ENCODE data around the gene PAPOLG. TPM values are rescaled to one million over a fixed set of nuclear protein-coding genes. Genes with fewer than 3 reads are reported as not detected.

PAPOLG gene
- total and polyA plus RNA-seq, 9 of the 15 experiments (the other 6 are each of a cell fraction or from before 2014, with no cell fraction given), result 3.9 to 16.3 (median 10.0) TPM

GRCh38 chr2:60771508-60771907 lies 15.4 kb downstream of the PAPOLG start:
- intact Hi-C loops (cut with micrococcal nuclease) (no loop called here), in situ Hi-C loops (cut with MboI) (no loop called here)
- Histone ChIP-seq H3K36me3 (ENCODE audit: control insufficient read depth, insufficient read depth, low read length) (peaks cover 91% of the 10 kb centered on the region), H2AFZ (ENCODE audit: low read depth, low read length) (no peak overlapping the region), H4K20me1 (replicated peaks; ENCODE audit: control insufficient read depth, insufficient read depth, low read length) (no peaks in the 10 kb centered on the region), H3K9me3 (replicated peaks; ENCODE audit: control insufficient read depth, insufficient read depth, low read depth, low read length) (no peaks in the 10 kb centered on the region), H3K4me2 (ENCODE audit: insufficient read depth, low read length) (no peak overlapping the region), H3K4me3 (no peak overlapping the region), H3K9me1 (ENCODE audit: control insufficient read depth, insufficient read depth, low read length) (no peaks in the 10 kb centered on the region), H3K79me2 (ENCODE audit: control insufficient read depth, insufficient read depth, low read length) (no peaks in the 10 kb centered on the region), H3K27ac (ENCODE audit: extremely low read depth, low read depth, low read length) (no peak overlapping the region), H3K4me1 (replicated peaks in 1 of 2; ENCODE audit: control insufficient read depth in 2 of 2, insufficient read depth in 2 of 2, low read length in 2 of 2) (no peaks in the 10 kb centered on the region), H3K27me3 (ENCODE audit: control insufficient read depth in 2 of 2, insufficient read depth in 2 of 2, low read length in 2 of 2) (no peaks in the 10 kb centered on the region), H3K9ac (ENCODE audit: insufficient read depth in 1 of 2, low read depth in 2 of 2, low read length in 2 of 2) (no peak overlapping the region)
- no peak for ATAC-seq
- DNase-seq (ENCODE audit: extremely low read depth in 1 of 4, low spot score in 3 of 4), result no peak
- CTCF ChIA-PET (ENCODE audit: low intra/inter-chr PET ratio), result no interaction called here
- POLR2A ChIA-PET, result interaction anchor here (0.6 to 0.8 kb wide), 2 partner anchors 16 to 78 kb away, joined by 3 read pairs; no protein-coding TSS in a partner anchor
- no peak for FAIRE-seq
- BruUV-seq (replicated peaks), result no TSS peak
- WGBS (ENCODE audit: insufficient coverage, low coverage, missing lambda C conversion rate), result 96% methylated on average over 3 of the region's 3 CpGs
- TF ChIP-seq ZNF316 (IDR thresholded peaks at IDR 0.05) (peak; percentile 68), ZNF583 (CRISPR knock-in tag; IDR thresholded peaks at IDR 0.05) (no peak), C11orf30 (IDR thresholded peaks at IDR 0.05; ENCODE audit: low read depth) (peak; percentile 52; the same call in 1 of the 2 replicates), NFE2L1 (tag; IDR thresholded peaks at IDR 0.05; ENCODE audit: borderline replicate concordance, low read depth) (no peak), ZNF830 (CRISPR knock-in tag; IDR thresholded peaks at IDR 0.05) (no peak)

GRCh38 chr2:60775048-60775639 lies 19.1 kb downstream of the PAPOLG start:
- Histone ChIP-seq H3K9me3 (replicated peaks; ENCODE audit: control insufficient read depth, insufficient read depth, low read depth, low read length) (no peaks in the 10 kb centered on the region), H2AFZ (ENCODE audit: low read depth, low read length) (no peak overlapping the region), H3K9me1 (ENCODE audit: control insufficient read depth, insufficient read depth, low read length) (no peaks in the 10 kb centered on the region), H3K4me2 (ENCODE audit: insufficient read depth, low read length) (no peak overlapping the region), H4K20me1 (replicated peaks; ENCODE audit: control insufficient read depth, insufficient read depth, low read length) (no peaks in the 10 kb centered on the region), H3K79me2 (ENCODE audit: control insufficient read depth, insufficient read depth, low read length) (no peaks in the 10 kb centered on the region), H3K27me3 (ENCODE audit: control insufficient read depth in 2 of 2, insufficient read depth in 2 of 2, low read length in 2 of 2) (no peaks in the 10 kb centered on the region), H3K4me3 (no peak overlapping the region), H3K9ac (ENCODE audit: insufficient read depth in 1 of 2, low read depth in 2 of 2, low read length in 2 of 2) (no peak overlapping the region), H3K27ac (ENCODE audit: extremely low read depth, low read depth, low read length) (no peak overlapping the region), H3K4me1 (replicated peaks in 1 of 2; ENCODE audit: control insufficient read depth in 2 of 2, insufficient read depth in 2 of 2, low read length in 2 of 2) (no peaks in the 10 kb centered on the region), H3K36me3 (ENCODE audit: control insufficient read depth, insufficient read depth, low read length) (peaks cover 88% of the 10 kb centered on the region)
- ChIA-PET CTCF (ENCODE audit: low intra/inter-chr PET ratio) (no interaction called here), POLR2A (interaction anchor here (0.6 kb wide), 1 partner anchor 11 kb away, joined by 3 read pairs; no protein-coding TSS in a partner anchor)
- FAIRE-seq (no peak), ATAC-seq (no peak), DNase-seq (ENCODE audit: extremely low read depth in 1 of 4, low spot score in 3 of 4) (no peak)
- WGBS (ENCODE audit: insufficient coverage, low coverage, missing lambda C conversion rate), result 82% methylated on average over 2 of the region's 2 CpGs
- BruUV-seq (replicated peaks), result no TSS peak
- in situ Hi-C loops (cut with MboI), result no loop called here
- intact Hi-C loops (cut with micrococcal nuclease), result no loop called here
- no peak for TF ChIP-seq ZNF124 (CRISPR knock-in tag; IDR thresholded peaks at IDR 0.05)
- TF ChIP-seq RBM22 (IDR thresholded peaks at IDR 0.05; ENCODE audit: low read depth, low read length, poor library complexity, severe bottlenecking), result no peak
- TF ChIP-seq ELK3 (CRISPR knock-in tag; IDR thresholded peaks at IDR 0.05), result no peak
- TF ChIP-seq ELF1 (tag; IDR thresholded peaks at IDR 0.05), result no peak
- TF ChIP-seq PHB2 (IDR thresholded peaks at IDR 0.05; ENCODE audit: low read depth), result no peak
- no peak for TF ChIP-seq MBD2 (IDR thresholded peaks at IDR 0.05; ENCODE audit: borderline replicate concordance, low read depth)
- TF ChIP-seq ZKSCAN3 (CRISPR knock-in tag; IDR thresholded peaks at IDR 0.05), result no peak
- no peak for TF ChIP-seq POLR2H (tag; IDR thresholded peaks at IDR 0.05; ENCODE audit: low read depth)
- TF ChIP-seq POLR2A (conservative IDR thresholded peaks at IDR 0.05), result no peak
- no peak for TF ChIP-seq ZNF764 (CRISPR knock-in tag; IDR thresholded peaks at IDR 0.05; ENCODE audit: low read depth)
- no peak for TF ChIP-seq USF1 (CRISPR knock-in tag; IDR thresholded peaks at IDR 0.05)
